ENCODE results near the gene CDH4.

Gene CDH4

DNA sequence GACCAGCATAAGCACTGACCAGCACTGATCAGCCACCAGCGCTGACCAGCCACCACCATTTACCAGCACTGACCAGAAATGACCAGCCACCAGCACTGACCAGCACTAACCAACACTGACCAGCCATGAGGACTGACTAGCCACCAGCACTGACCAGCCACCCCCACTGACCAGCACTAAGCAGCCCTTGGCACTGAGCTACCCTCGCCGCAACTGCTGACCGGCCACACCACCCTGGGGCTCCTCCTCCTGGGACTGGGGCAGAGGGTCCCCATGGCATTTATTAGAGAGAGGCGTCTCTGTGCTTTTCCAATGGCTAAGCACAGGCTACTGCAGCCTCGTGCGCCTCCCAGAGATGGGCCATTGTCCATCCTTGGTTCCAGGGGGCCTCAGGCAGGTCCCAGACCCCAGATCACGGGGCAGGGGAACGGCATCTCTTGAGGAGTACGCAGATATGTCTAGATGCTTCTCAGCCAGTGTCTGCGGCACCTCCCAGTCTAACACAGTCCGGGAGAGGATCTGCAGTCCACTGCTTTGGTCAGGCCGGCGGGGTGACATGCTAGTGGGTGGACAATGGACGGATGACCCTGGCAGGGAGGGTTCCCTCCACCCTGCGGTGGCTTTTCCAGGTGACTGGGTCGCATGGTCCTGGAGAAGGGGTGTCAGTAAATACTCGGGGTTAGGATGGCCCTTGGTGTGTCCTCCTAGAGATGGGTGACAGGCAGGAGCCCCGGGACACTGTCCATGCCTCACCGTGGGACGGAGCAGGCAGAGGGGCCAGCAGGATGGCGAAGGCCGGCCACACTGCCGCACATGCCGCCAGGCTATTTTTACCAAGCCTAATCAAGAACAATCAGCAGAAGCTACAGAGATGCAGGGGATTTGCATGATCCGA is 645.6 kb downstream of the CDH4 start:
- no peak for DNase-seq (ENCODE audit: low spot score)

DNA sequence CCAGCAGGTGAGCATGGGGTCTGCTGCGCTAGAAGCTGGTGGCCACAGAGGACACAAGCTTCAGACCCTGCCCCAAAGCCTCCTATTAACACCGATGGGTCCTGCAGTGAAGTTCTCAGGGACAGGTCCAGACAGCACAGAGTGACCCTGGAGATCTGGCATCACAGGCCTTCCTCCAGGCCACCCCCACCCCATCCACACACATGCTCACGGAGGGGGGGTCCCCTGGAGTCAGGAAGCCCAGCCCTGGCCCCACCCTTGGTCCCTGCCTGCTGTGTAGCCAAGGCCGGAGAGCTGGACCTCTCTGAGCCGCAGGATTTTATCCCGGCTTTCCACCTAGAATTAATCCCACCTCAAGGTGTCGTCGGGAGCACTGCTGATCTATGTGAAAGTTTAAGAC is 646.3 kb downstream of the CDH4 start:
- no peak for DNase-seq (ENCODE audit: low spot score)

DNA sequence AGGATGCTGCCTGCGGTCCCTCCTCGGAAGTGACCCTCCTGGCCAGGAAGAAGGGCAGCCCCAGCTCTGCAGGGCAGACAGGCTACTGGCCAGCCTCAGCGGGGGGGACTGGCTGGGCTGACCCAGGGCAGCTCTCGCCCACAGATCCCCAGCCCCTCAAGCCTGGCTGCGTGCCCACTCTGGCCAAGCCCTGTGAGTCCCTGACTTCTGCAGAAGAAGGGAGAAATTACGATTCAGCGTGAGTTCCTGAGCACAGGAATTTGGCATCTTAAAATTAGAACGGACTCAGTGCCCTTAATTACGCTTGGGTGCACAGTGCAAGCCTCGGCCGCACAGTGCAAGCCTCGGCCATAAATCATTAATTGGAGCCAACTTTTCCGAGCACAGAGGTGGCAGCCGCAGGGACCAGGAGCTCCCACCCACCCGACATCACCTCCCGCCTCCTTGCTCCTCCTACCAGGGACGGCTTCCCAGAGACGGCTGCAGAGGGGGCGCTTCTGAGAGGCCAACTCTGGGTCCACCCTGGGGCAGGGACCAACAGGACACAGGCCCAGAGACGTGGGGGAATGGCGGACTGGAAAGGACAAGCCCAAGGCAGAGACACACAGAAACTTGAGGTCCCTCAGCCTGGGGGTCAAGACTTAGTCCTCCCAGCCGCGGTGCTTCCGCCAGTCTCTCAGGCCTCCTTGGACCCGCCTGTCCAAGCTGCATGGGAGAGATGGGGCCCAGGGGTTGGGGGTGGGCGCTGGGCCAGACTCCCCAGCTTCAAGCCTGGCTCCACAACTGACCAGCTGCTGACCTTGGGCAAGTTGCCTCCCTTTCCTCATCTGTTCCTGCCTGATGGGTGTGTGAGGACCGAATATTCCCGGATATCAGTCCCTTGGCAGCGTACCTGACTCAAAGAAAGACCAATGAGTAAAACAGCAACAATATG is 648.2 kb downstream of the CDH4 start:
- DNase-seq (ENCODE audit: low spot score), result no peak

- no peak for DNase-seq (ENCODE audit: low spot score)
These were observed 648.9 kb downstream of the CDH4 start for GRCh38 chr20:61900945-61901293.

- DNase-seq (ENCODE audit: low spot score), result no peak
These were observed 649.5 kb downstream of the CDH4 start for GRCh38 chr20:61901392-61902220.

DNA sequence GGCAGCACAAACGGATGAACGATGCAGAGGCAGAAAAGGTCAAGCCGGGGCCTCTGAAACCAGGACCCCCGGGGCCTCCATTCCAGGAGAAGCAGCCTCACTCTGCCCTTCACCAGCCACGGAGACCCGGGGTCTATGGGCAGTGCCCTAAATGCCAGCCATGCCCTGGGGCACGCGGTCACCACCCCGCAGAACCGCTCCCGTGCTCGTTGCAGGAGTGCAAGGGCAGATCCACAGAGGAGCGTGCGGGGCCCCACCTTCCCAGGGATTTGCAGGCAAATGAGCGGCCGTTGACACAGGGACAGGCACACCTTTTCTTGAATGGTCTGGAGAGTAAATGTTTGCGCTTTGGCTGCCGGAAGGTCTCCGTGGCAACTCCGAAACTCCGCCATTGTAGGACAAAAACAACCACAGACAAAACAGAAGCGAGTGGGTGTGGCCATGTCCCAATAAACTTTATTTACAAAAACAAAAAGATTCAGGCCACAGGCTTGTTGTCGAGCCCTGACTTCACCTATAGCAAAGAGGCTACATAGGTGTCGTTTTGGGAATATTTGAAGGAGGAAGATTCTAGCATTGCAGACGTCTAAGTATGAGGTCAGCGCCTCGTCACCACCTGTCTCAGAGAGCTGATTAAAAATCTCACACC is 650.3 kb downstream of the CDH4 start:
- DNase-seq (ENCODE audit: low spot score), result no peak

- no peak for DNase-seq (ENCODE audit: low spot score)
These were observed 651.7 kb downstream of the CDH4 start for GRCh38 chr20:61903575-61904340.

DNA sequence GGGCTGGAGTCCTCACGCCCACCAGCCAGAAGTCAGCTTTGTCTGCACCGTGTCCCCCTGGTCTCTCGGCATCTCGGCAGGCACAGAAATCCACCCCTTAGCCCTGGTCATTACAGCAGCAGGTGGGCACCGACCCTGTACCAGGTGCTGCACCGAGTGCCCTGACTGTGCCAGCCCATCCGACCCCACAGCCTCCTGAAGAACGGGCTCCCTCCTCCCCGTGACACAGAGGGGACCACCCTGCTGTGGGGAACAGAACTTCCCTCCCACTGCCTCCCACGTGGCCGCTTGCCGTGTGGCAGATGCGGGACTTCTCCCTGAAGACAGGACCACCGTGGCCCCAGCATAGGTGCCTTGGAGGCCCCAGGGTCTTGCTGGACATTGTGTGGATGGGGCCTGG is 652.4 kb downstream of the CDH4 start:
- DNase-seq (ENCODE audit: low spot score), result no peak

GRCh38 chr20:61905781-61906523 is 653.9 kb downstream of the CDH4 start:
- DNase-seq (ENCODE audit: low spot score), result no peak

GRCh38 chr20:61907081-61907891 is 655.2 kb downstream of the CDH4 start:
- no peak for DNase-seq (ENCODE audit: low spot score)

DNA sequence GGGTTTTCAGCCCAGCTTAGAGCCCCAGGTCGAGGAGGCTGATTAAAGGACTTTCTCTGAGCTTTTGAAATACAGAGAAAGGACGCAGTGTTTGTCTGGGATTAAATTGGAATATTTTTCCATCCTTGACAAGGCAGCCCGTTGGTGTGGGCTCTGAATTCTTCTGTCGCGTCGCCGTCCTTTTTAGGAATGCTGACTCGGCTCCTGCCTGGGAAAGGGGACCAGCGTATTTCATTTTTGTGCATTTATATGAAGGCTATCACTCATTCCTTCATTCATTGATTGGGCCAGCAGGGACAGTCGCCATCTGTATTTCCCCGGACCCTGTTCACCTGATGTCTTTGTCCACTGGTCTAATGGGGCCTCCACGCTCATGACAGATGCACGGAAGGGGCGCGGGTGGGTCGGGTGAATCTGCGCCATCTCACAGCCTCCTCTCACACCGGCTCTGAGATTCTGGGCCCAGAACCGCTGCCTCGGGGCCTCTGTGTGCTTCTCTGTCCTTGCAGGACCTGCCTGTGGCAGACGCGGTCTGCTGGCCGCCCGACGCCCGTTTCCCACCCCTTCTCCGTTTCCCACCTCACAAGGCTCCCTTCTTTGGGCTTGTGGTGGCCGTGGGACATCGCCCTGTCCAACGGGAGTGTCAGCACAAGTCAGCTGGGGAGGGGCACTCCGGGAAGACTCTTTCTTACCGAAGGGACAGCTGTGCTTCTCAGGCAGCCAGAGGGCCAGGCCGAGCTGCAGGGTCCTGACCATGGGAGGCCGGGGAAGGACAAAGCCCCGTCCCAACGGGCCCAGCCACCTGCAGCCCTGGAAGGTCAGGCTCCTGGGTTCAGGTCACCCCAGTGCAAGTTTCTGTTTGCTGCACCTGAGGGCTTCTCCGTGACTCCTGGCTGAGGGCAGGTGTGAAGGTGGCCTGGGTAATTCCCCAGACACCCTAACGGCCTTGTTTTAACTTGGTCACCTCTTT is 656.3 kb downstream of the CDH4 start:
- no peak for DNase-seq (ENCODE audit: low spot score)

- no peak for DNase-seq (ENCODE audit: low spot score)
These were observed 657.0 kb downstream of the CDH4 start for GRCh38 chr20:61909028-61909427.

GRCh38 chr20:61909821-61910220 is 657.8 kb downstream of the CDH4 start:
- no peak for DNase-seq (ENCODE audit: low spot score)

- no peak for DNase-seq (ENCODE audit: low spot score)
These were observed 659.8 kb downstream of the CDH4 start for GRCh38 chr20:61911824-61912223.

DNA sequence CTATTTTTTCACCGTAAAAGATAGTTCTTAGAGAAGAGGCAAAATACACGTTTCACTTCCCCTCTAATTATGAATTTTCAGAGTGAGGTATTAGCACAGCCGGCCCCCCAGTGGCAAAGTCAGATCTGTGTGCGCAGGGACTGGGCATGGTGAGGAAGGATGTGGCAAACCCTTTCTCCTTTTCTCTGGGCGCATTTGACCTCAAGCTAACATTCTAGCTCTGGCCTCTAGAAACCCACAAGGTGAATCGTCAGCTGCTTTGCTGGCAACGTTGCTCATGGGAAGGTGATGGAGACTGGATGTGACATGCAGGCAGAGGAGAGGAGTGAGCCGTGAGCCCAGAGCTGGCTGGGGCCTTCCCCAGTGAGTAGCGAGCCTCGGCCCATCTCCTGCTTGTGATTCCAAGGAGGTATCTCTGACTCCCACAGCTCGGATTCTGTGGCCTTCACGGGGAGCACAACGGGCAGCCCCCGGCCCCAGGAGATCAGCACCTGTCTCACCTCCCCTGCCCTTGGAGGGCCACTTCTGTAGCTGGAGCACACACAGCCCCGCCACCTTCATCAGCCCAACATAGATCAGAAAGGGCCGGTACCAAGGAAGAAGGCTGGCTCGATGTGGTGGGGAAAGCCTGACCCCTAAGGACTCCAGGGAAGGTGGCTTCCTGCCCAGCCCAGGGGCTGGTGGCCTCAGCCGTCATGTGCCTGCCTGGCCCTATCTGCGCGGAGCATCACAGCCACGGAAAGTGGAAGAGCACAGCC is 660.8 kb downstream of the CDH4 start:
- peak; percentile 15 for DNase-seq (ENCODE audit: low spot score)

GRCh38 chr20:61913423-61914225 is 661.6 kb downstream of the CDH4 start:
- DNase-seq (ENCODE audit: low spot score), result no peak
